ENCODE data around the gene AKT1S1.
A peak's percentile ranks its signal among the peaks of the same experiment; 100 is the strongest.

The AKT1S1 gene

GRCh38 chr19:49907745-49908446, 30.7 kb upstream of the AKT1S1 start:
- no peak for DNase-seq

- DNase-seq: no peak
These were observed 29.9 kb upstream of the AKT1S1 start for GRCh38 chr19:49906879-49907564.

- no peak for DNase-seq
These were observed 27.0 kb upstream of the AKT1S1 start for GRCh38 chr19:49904136-49904535.

GRCh38 chr19:49896863-49897621, 19.9 kb upstream of the AKT1S1 start, which contains the start of gene IL4I1:
Gene IL4I1 (minus strand): TSS chr19:49896887. CDS start chr19:49896160, 727 bp downstream.
- peak; percentile 64 to 65 for DNase-seq

- DNase-seq: no peak
These were observed 18.6 kb upstream of the AKT1S1 start for GRCh38 chr19:49895566-49896297.

GRCh38 chr19:49894879-49895565, 17.9 kb upstream of the AKT1S1 start:
- DNase-seq: no peak

GRCh38 chr19:49894011-49894664, 17.0 kb upstream of the AKT1S1 start:
- DNase-seq: no peak

- no peak for DNase-seq
These were observed 15.6 kb upstream of the AKT1S1 start for GRCh38 chr19:49892716-49893115.

GRCh38 chr19:49891393-49891792, 14.2 kb upstream of the AKT1S1 start:
- no peak for DNase-seq

- peak; percentile 72 to 73 for DNase-seq
These were observed 13.5 kb upstream of the AKT1S1 start for GRCh38 chr19:49890349-49891311.

- peak; percentile 74 to 76 for DNase-seq
These were observed 12.7 kb upstream of the AKT1S1 start for GRCh38 chr19:49889687-49890348.

GRCh38 chr19:49889038-49889686, 12.0 kb upstream of the AKT1S1 start:
- no peak for DNase-seq

- DNase-seq: no peak
These were observed 11.3 kb upstream of the AKT1S1 start for GRCh38 chr19:49888510-49888824.

GRCh38 chr19:49887665-49888509, 10.7 kb upstream of the AKT1S1 start:
- no peak for DNase-seq

- DNase-seq: no peak
These were observed 10.0 kb upstream of the AKT1S1 start for GRCh38 chr19:49887037-49887664.

GRCh38 chr19:49884760-49885159, 7.6 kb upstream of the AKT1S1 start:
- no peak for DNase-seq

GRCh38 chr19:49884109-49884508, 7.0 kb upstream of the AKT1S1 start:
- DNase-seq: no peak

GRCh38 chr19:49883094-49883493, 5.9 kb upstream of the AKT1S1 start:
- DNase-seq: no peak
